Spleen (tissue), 7 donors: ENCODE data around the gene ATG14.

Experiments used
- CTCF ChIP-seq, 11 experiments: fragments of 200-600 bp in 7 of 11; fragments of 450-650 bp in 4 of 11; sonication (generic) in 4 of 11; IDR thresholded peaks in 8 of 11; conservative IDR thresholded peaks in 3 of 11; 1 replicate in 7 of 11; 2 replicates in 4 of 11; pipeline versions ENCODE4 v1.4.0 to v1.8.0; 2016 to 2021; ENCODE audit warnings: antibody characterized with exemption in 11 of 11, inconsistent platforms in 4 of 11, mild to moderate bottlenecking in 1 of 11
- POLR2A ChIP-seq, 3 donors: fragments of 450-650 bp; IDR thresholded peaks; one replicate each; pipeline ENCODE4 v1.5.1; 2017; ENCODE audit warnings: antibody characterized with exemption in 3 of 3, mild to moderate bottlenecking in 1 of 3
- donor health status: DM: no; HTN: no; CAD: no; lungs with moderate emphysema.
- donor health status: DM: no; HTN: no; CAD: no.
- donor health status: DM: no; HTN: no; CAD: no.

- TF ChIP-seq POLR2A (IDR thresholded peaks at IDR 0.05) (no peak), CTCF (IDR thresholded peaks at IDR 0.05 in 8 of 11, conservative IDR thresholded peaks at IDR 0.05 in 3 of 11) (no peak)
Observed at GRCh38 chr14:55423969-55424368, 12.3 kb upstream of the ATG14 start.
